Peyer's patch (tissue), 4 donors: ENCODE measurements around the gene UGT1A7. TPM values are rescaled to one million over a fixed set of nuclear protein-coding genes. Genes with fewer than 3 reads are reported as not detected.

Experiments
- DNase-seq, 3 donors: peaks; one replicate each; pipeline ENCODE4 v3.0.0-alpha.2; 2017 to 2019
- H3K27ac ChIP-seq, 4 donors: fragments of 200-600 bp; sonication (generic); one replicate each; pipeline ENCODE4 v1.5.1; 2016 to 2019
- H3K27me3 ChIP-seq, 2 donors: fragments of 200-600 bp; sonication (generic); one replicate each; pipeline ENCODE4 v1.5.1; 2019
- H3K36me3 ChIP-seq, 3 donors: fragments of 200-600 bp; sonication (generic); one replicate each; pipeline ENCODE4 v1.5.1; 2016 to 2019
- H3K4me1 ChIP-seq, 4 donors: fragments of 200-600 bp; sonication (generic); one replicate each; pipeline ENCODE4 v1.5.1; 2016 to 2019
- H3K4me3 ChIP-seq, 4 donors: fragments of 200-600 bp; sonication (generic); 1 replicate in 3 of 4; 2 replicates in 1 of 4; pipeline ENCODE4 v1.5.1; 2016 to 2019; ENCODE audit warnings: mild to moderate bottlenecking in 1 of 4
- H3K9me3 ChIP-seq, 4 donors: fragments of 200-600 bp; sonication (generic); one replicate each; pipeline ENCODE4 v1.5.1; 2016 to 2019; ENCODE audit warnings: mild to moderate bottlenecking in 1 of 4
- CTCF ChIP-seq, 6 experiments: fragments of 450-650 bp in 4 of 6; fragments of 200-600 bp in 2 of 6; sonication (generic) in 1 of 6; IDR thresholded peaks; one replicate each; pipeline ENCODE4 v1.5.1; 2017 to 2019; ENCODE audit warnings: antibody characterized with exemption in 6 of 6, mild to moderate bottlenecking in 3 of 6, moderate library complexity in 1 of 6
- POLR2A ChIP-seq, 2 donors: fragments of 450-650 bp; IDR thresholded peaks; one replicate each; pipeline ENCODE4 v1.5.1; 2017; ENCODE audit warnings: antibody characterized with exemption in 2 of 2, mild to moderate bottlenecking in 2 of 2, moderate library complexity in 2 of 2
- total RNA-seq, 4 donors: library from RNA; depleted of rRNA; stranded (reverse); fragments of >200 nt; gene quantifications; one replicate each; pipeline ENCODE4 v1.1.0, GENCODE V29; 2016

UGT1A7 gene
- total RNA-seq, 4 donors from 2014 or later = 8.3 to 33.9 (median 25.0) TPM

DNA sequence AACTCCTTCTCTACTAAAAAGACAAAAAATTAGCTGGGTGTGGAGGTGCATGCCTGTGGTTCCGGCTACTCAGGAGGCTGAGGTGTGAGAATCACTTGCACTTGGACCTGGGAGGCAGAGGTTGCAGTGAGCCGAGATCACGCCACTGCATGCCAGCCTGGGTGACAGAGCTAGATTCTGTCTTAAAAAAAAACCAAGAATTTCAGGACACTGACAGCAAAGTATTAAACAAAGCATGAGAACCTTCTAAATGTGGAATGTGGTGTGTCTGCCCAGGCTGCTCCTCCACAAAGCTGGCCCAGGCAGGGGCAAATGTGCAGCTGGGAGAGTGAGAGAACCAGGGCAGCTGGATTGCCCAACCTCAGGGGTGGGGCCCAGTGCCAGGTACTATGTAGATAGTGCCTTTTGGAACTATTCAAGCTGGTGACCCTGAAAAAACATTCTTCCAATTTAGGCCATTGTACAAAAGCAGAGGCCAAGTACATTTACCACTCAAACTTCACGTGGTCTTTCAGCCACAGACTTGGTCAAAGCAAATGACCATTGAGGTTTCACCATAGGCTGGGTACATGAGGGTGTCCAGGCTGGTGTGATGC is 24.3 kb downstream of the UGT1A7 start:
- H3K4me3 ChIP-seq = no peak overlapping the region
- no peaks in the 10 kb centered on the region for H3K36me3 ChIP-seq
- H3K9me3 ChIP-seq = no peaks in the 10 kb centered on the region
- no peak for TF ChIP-seq CTCF (IDR thresholded peaks at IDR 0.05)
- H3K27me3 ChIP-seq = no peaks in the 10 kb centered on the region
- peak overlapping the region in 3 of 4 donors; percentile 26 to 77 (median 69) for H3K27ac ChIP-seq
- peaks cover 0 to 11% (median 0%) of the 10 kb centered on the region in 4 donors for H3K4me1 ChIP-seq
- DNase-seq = peak in 2 of 3 donors; percentile 68 to 76

DNA sequence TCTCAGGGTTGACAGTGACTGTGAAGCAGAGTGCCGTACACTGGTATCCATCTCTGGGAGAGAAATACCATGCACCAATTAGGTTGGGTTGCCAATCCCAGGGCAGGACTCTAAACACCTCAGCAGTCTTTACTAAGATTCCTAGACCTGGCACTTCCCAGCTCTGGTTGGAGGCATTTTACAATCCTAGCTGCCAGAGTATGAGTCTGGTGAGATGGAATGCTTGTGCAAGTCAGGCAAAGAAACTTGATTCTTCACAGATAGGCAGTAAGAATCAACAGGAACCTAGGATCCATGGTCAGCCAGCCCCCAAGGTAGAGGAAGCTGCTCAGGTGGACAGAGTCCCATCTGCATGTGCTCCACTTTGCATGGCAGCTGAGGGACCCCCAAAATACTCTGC is 25.0 kb downstream of the UGT1A7 start:
- no peak for DNase-seq
- Histone ChIP-seq H3K4me1 (peaks cover 0 to 11% (median 0%) of the 10 kb centered on the region in 4 donors), H3K27ac (peak overlapping the region in 3 of 4 donors; percentile 26 to 77 (median 69)), H3K36me3 (no peaks in the 10 kb centered on the region), H3K9me3 (no peaks in the 10 kb centered on the region), H3K4me3 (no peak overlapping the region), H3K27me3 (no peaks in the 10 kb centered on the region)
- TF ChIP-seq CTCF (IDR thresholded peaks at IDR 0.05) (no peak), POLR2A (IDR thresholded peaks at IDR 0.05) (no peak)

GRCh38 chr2:233707940-233708644 is 26.4 kb downstream of the UGT1A7 start:
- no peak overlapping the region for H3K4me3 ChIP-seq
- no peak for DNase-seq
- no peaks in the 10 kb centered on the region for H3K27me3 ChIP-seq
- no peaks in the 10 kb centered on the region for H3K36me3 ChIP-seq
- no peaks in the 10 kb centered on the region for H3K9me3 ChIP-seq
- H3K27ac ChIP-seq = no peak overlapping the region
- TF ChIP-seq POLR2A (IDR thresholded peaks at IDR 0.05) (no peak), CTCF (IDR thresholded peaks at IDR 0.05) (no peak)
- peaks cover 0 to 11% (median 0%) of the 10 kb centered on the region in 4 donors for H3K4me1 ChIP-seq

DNA sequence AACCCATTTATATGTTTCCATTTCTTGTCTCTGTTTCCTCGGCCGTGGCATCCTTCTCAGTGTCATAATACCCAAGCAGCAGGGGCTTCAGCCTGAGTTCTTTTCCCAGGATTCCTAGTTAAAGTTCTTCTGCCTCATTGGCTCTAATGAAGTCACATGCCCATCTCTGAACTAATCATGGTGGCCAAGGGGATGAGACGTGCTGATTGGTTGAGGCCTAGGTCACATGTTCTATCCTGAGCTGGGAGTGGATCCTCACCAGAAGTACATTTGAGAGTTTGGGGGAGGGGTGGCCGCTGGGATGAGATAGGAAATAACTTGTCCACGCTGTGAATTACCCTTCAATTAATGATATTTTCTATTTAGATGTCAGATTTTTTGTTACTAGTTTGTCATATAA is 27.2 kb downstream of the UGT1A7 start:
- no peak for DNase-seq
- no peaks in the 10 kb centered on the region for H3K9me3 ChIP-seq
- TF ChIP-seq POLR2A (IDR thresholded peaks at IDR 0.05) (no peak), CTCF (IDR thresholded peaks at IDR 0.05) (no peak)
- no peak overlapping the region for H3K4me3 ChIP-seq
- no peak overlapping the region for H3K27ac ChIP-seq
- peaks cover 0 to 11% (median 0%) of the 10 kb centered on the region in 4 donors for H3K4me1 ChIP-seq
- no peaks in the 10 kb centered on the region for H3K27me3 ChIP-seq
- H3K36me3 ChIP-seq = no peaks in the 10 kb centered on the region

- Histone ChIP-seq H3K36me3 (no peaks in the 10 kb centered on the region), H3K4me3 (no peak overlapping the region), H3K27ac (no peak overlapping the region), H3K4me1 (peaks cover 0 to 5% (median 0%) of the 10 kb centered on the region in 4 donors), H3K9me3 (no peaks in the 10 kb centered on the region), H3K27me3 (no peaks in the 10 kb centered on the region)
- DNase-seq = peak; percentile 67 to 91 (median 88)
- peak in 4 of 6 experiments; percentile 81 to 88 (median 82) for TF ChIP-seq CTCF (IDR thresholded peaks at IDR 0.05)
- no peak for TF ChIP-seq POLR2A (IDR thresholded peaks at IDR 0.05)
Observed at GRCh38 chr2:233711312-233712008, 29.8 kb downstream of the UGT1A7 start.
